Nucleus accumbens (tissue), 56 donors: ENCODE measurements around the gene PDSS1.

ENCODE experiments used
- DNase-seq, 56 donors: peaks; one replicate each; lab custom pipeline; 2025; lab: John Stamatoyannopoulos, UW

Gene PDSS1

GRCh38 chr10:26790221-26790995 lies 92.9 kb downstream of the PDSS1 start:
- no peak for DNase-seq

GRCh38 chr10:26792758-26793495 lies 95.4 kb downstream of the PDSS1 start:
- no peak for DNase-seq
